D341Med (cell line): ENCODE results near the gene CLTCL1.
"Not testable (repeated sequence)": the region's sequence is repeated elsewhere in the genome, so short reads cannot be mapped to it uniquely, and the experiment has no call there.

Source experiments
- DNase-seq: peaks from one replicate; pipeline ENCODE4 v3.0.0; 2012; ENCODE audit warnings: low spot score

Gene CLTCL1

DNA sequence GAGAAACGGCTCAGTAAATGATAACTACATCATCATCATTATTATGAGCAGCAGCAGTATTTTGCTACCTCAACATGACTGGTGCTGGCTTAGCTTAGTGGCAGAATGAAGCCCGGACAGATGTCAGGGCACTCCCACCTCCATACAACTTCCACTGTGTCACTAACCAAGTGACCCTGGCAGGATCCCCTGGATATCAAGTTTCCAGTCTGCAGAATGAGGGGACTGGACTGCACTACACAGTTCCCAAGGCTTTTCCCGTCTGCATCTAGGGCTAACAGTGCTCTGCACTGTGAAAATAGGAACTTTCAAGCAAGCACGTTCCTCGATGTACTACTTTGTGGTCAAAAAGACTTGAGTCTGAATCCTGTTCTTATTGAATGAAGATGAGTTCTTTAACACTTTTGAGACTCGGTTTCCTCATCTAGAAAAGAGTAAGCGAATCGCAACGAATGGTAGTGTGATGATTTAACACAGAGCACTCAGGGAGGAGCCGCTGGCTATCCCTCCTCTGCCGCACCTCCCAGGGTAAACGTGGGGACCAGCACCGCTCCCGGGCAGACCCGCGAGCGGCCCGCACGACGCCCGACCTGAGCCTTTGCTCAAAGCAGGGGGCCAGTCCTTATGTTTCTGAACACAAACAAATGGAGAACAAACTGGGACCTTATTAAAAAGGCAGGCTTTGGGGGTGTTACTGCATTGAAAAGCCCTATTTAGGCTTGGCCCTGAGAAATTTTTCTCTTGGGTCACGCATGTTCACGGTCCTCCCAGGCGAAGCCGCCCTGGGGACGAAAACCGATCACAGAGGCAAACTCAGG, 910 bp downstream of the CLTCL1 start:
- DNase-seq: no peak

DNA sequence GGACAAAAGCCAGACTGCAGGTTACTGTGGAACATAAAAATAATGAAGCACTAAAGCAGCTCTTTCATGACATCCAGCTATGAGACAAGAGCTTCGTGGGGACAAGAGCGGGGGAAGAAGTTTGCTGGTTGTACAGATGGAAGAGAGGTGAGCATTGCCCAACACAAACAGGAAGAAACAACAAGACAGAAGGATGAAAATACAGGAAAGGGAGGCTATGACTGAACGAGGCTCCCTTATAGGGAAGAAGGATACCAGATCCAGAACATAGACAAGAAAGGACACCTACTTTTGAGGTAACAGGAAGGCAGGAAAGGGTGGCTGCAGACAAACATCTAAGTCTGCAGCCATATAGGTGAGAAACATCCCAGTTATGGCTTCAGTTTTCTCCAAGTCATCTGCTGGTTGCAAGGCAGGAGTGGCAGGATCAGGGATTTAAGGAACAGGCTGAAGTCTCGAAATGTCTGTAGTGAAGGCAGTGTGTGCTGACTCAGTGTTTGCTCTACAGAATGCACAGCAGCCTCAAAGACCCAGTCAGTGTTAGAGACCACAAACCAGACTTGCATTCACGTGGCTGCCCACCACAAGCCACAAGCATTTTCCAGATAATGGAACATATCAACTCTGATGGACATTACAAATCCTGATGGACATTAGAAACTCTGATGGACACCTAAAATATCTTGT, 1.9 kb downstream of the CLTCL1 start:
- DNase-seq: no peak

DNA sequence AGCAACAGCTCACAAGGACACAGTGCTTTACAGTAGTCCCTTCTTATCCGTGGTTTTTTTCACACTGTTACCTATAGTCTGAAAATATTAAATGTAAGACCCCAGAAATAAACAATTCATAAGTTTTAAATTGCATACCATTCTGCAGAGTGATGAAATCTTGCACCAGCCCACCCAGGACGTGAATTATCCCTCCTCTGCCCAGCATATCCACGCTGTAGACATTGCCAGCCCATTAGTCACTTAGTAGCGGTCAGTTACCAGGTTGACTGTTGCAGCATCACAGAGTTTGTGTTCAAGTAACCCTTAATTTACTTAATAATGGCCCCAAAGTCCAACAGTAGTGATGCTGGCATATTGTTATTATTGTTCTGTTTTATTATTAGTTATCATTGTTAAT, 3.6 kb downstream of the CLTCL1 start:
- DNase-seq: no peak

DNA sequence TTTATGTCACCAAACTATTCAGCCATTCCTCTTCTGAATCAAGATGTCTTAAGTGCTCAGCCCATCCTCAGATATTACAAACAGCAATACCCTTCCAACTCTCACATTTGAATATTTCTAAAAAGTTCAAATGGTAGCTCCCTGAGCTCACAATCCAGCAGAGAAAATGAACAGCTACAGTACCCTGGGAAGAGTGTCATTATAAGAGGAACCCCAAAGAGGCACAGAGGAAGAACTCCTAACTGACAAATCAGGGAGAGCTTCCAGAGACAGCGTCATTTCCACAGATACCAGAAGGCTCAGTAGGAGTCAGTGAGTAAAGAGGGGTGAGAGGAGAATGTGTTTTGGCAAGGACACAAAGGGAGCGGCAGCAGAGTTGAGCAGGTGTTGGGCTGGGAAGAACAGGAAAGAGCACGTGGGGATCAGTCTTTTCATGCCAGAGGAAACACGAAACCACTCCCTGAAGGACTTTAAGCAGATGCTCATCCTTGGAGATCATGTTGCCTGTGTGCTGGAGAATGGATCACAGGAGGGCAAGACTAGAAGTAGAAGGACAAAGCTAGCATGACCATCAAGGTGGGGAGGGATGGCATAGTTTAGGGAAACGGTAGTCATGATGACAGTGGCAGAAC, 4.3 kb downstream of the CLTCL1 start:
- DNase-seq: no peak

DNA sequence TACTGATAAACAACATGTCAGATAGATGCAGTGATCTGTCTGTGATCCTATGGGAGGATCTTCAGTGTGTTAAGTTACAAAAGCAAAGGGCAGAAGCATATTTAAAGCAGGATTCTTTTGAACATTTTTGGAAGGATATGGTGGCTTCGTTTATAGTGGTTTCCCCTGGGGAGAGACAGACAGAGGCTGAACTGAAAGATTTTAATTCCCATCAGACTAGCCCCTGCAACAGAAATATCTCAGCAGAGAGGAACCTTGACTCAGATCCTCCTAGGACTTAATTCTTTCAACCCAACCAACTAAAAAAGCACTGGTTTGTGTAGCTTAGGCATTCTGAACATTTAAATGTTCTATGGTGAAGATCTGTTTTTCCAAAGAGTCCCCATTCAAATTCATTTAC, 5.7 kb downstream of the CLTCL1 start:
- DNase-seq: no peak

DNA sequence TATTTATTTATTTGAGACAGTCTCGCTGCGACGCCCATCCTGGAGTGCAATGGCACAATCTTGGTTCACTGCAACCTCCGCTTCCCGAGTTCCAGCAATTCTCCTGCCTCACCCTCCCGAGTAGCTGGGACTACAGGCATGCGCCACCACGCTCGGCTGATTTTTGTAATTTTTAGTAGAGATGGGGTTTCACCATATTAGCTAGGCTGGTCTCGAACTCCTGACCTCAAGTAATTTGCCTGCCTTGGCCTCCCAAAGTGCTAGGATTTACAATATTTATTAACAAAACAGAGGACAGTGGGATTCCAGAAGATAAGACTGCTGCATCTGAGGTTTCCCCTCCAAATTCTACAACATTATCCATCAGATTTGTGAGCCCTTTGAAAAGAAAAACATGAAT, 12.4 kb downstream of the CLTCL1 start:
- not testable (repeated sequence) for DNase-seq

DNA sequence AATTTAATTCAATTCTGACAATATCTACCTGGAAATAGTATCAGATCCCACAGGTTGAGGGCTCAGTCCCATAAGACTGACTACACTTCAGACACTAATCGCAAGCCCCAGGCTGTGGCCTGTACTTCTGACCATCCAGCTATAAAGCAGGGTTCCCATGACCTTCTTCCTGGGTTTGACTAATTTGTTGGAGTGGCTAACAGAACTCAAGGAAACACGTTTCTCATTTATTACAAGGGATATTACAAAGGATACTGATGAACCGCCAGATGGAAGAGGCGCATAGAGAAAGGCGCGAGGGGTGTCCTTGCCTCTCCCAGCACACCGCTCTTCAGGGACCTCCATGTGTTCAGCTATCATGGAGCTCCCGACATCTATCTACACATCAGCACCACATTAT, 13.7 kb downstream of the CLTCL1 start:
- DNase-seq: no peak

DNA sequence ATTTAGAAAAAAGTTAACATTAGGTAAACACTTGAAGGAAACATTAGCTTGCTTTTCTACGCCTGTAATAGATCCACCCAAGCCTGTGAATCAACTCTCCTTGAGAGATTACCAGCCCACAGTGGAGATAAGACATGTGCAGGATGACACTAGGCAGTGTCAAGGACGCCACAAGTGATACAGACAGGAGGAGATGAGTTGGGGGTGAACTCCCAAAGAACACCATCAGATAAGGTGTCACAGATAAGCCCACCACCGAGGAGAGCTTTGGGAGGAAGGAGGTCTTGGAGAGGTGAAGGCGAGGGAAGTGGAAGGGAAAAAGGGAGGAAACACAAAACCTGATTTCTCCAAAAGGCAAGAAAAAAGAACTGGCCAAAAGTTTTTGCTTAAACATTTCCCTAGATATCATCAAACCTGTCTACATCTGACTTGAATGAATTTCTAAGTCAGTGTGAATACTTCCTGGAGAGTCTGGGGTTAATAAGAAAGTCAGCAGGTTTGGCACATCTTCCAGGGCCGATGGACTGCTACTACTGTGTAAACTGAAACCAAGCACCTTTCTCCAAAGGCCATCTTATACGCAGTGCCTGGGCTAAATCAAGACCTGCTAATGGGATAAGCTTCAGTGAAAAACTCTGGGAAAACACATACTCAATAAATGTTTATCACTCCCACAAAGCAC, 15.5 kb downstream of the CLTCL1 start:
- DNase-seq: no peak

DNA sequence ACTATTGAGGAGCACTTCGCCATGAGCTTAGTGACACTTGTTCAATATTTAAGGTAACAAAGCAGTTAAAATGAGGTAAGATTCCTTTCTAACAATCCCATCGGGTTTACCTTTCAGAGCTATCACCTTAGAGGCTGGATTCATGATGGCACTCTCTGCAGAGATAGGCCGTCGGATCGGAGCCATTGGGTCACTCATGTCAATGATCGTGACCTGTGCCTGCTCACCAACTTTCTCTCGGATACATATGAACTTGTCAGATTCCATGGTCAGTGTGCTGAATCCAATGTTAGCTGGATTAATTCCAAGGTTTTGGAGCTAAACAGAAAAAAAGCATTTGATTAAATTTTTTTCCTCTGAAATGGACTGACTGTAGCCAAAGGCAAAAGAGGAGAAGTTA, 16.0 kb downstream of the CLTCL1 start:
- no peak for DNase-seq

DNA sequence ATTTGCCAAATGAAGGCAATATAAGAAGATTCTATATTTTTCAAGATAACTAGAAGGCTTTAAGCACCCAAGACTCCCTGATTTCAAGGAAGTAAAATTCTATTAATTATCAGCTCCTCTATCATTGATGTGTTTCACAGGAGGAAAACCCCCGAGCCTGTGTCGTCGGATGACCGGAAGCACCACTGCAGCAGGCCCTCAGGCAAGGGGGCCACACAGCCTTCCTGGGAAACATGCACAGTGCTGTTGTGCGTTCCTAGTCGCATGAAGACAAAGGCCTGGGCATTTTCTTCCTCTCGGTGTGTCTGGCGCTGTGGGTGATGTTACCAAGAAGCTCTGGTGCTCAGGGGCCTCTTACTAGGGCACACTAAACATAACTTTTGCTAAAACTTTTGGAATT, 16.4 kb downstream of the CLTCL1 start:
- DNase-seq: no peak

DNA sequence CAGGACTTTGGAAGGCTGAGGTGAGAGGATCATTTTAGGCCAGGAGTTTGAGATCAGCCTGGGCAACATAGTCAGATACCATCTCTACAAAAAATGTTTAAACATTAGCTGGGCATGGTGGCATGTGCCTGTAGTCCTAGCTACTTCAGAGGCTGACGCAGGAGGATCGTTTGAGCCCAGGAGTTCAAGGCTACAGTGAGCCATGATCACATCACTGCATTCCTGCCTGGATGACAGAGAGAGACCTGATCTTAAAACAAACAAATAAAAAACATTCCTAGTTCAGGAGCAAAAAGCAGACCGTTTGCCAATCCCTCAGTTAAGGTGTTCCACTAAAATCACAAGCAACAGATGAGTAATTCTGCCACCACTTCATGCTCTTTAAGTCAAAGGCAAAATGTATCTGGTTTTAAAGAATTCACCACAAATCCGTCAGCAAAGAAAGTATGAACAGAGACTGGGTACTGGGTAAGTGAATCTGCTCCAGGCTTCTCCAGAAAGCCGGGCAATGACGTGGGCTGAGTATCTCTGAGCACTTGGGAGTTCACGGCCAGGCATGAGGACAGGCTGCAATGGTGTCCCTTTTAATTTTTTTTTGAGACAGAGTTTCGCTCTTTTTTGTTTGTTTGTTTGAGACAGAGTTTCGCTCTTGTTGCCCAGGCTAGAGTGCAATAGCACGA, 19.5 kb downstream of the CLTCL1 start:
- no peak for DNase-seq

DNA sequence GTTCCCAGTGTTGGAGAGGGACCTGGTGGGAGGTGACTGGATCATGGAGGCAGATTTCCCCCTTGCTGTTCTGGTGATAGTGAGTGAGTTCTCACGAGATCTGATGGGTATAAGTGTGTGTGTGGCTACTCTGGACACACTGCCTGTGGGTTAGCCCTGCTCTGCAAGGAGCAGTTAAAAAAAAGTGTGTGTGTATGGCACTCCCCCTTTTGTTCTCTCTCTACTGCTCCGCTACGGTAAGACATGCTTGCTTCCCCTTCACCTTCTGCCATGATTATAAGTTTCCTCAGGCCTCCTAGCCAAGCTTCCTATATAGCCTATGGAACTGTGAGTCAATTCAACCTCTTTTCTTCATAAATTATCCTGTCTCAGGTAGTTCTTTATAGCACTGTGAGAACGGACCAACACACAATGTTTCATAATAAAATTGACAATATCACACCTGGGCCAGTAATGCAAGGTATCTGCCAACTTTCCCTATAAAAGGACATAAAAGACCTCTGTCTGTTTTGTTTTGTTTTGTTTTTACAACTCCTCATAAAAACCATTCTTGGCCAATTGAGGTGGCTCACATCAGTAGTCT, 20.2 kb downstream of the CLTCL1 start:
- no peak for DNase-seq

DNA sequence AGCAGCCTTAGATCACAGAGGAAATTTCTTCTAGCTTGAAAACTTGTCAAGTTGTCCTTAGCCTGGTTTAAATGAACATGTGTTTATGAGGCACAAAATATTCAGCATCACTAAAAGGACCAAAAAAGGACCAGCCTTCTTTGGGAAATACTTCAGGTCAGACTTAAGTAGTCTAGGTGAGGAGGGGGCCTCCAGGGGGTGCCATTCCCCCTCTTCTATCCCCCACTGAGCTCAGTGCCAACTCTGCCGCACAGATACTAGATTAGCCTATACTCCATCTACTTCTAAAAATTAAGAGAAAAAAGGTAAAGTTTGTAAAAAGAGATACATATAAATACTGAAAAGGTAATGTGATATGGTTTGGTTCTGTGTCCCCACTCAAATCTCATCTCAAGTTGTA, 20.6 kb downstream of the CLTCL1 start:
- no peak for DNase-seq

DNA sequence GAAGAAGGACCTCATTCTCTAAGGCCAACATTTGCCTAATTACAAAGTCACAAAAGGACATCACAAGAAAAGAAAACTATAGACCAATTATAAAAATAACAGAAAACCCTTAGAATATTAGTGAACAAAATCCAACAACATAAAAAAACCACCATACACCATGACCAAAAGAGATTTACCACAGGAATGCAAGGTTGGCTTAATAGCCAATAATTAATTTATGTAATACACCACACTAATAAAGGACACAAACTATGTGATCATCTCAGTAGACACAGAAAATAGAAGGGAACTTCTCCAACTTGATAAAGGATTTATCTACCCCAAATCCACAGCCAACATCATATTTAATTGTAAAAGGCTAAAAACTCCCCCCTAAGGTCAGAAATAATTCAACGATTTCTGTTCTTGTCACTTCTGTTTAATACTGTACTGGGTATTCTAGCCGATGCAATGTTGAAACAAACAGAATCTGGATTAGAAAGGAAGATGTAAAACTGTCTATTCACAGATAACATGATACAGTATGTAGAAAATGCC, 24.9 kb downstream of the CLTCL1 start:
- no peak for DNase-seq

DNA sequence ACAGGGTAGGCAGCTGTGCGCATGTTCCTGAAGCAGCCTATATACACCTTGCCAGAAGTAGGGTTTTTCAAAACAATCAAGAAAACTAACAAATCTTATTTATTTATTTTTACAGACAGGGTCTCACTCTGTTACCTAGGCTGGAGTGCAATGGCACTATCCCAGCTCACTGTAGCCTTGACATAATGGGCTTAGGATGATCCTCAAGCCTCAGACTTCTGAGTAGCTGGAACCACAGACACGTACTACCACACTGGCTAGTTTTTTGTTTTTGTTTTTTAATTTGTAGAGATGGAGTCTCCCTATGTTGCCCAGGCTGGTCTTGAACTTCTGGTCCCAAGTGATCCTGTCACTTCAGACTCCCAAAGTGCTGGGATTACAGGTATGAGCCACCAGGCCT, 25.7 kb downstream of the CLTCL1 start:
- no peak for DNase-seq

DNA sequence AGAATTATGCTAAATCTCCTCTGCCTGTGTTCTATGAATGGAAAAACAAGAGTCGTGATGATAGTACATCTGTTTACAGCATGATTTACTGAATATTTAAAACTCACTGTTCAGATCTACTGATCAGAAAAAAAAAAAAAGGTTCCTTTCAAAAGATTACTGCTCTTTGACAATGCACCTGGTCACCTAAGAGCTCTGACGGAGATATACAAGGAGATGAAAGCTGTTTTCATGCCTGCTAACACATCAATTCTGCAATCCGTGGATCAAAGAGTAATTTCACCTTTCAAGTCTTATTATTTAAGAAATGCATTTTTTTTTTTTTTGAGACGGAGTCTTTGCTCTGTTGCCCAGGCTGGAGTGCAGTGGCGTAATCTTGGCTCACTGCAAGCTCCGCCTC, 30.7 kb downstream of the CLTCL1 start:
- DNase-seq: no peak

DNA sequence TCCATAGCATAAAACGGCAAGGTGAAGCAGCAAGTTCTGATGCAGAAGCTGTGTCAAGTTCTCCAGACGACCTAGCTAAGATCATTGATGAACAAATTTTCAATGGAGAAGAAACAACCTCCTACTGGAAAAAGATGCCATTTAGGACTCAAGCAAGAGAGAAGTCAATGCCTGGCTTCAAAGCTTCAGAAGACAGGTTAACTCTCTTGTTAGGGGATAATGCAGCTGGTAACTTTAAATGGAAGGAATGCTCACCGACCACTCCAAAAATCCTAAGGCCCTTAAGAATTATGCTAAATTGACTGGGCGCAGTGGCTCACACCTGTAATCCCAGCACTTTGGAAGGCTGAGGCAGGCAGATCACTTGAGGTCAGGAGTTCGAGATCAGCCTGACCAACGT, 31.3 kb downstream of the CLTCL1 start:
- no peak for DNase-seq

DNA sequence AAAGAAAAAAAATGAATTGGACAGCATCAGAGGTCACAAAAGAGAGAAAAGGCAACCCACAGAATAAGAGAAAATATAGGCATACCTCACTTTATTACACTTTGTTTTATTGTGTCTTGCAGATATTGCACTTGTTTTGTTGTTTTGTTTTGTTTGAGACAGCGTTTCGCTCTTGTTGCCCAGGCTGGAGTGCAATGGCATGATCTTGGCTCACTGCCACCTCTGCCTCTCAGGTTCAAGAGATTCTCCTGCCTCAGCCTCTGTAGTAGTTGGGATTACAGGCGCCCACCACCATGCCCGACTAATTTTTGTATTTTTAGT, 32.6 kb downstream of the CLTCL1 start:
- not testable (repeated sequence) for DNase-seq

DNA sequence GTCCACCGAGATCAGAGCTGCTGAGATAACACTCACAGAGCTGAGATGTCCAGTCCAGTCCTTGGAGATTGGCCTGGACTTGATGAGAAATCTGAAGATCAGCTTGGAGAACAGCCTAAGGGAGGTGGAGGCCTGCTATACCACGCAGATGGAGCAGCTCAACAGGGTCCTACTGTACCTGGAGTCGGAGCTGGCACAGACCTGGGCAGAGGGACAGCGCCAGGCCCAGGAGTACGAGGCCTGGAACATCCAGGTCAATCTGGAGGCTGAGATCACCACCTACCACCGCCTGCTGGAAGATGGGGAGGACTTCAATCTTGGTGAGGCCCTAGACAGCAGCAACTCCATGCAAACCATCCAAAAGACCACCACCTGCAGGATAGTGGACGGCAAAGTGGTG, 33.1 kb downstream of the CLTCL1 start:
- DNase-seq: no peak

DNA sequence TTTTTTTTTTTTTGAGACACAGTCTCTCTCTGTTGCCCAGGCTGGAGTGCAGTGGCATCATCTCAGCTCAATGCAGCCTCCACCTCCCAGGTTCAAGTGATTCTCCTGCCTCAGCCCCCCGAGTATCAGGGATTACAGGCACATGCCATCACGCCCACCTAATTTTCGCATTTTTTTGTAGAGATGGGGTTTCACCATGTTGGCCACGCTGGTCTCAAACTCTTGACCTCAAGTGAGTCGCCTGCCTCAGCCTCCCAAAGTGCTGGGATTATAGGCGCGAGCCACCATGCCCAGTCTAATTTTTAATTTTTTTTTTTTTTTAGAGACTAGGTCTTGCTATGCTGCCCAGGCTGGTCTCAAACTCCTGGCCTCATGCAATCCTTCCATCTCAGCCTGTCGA, 35.2 kb downstream of the CLTCL1 start:
- DNase-seq: not testable (repeated sequence)

DNA sequence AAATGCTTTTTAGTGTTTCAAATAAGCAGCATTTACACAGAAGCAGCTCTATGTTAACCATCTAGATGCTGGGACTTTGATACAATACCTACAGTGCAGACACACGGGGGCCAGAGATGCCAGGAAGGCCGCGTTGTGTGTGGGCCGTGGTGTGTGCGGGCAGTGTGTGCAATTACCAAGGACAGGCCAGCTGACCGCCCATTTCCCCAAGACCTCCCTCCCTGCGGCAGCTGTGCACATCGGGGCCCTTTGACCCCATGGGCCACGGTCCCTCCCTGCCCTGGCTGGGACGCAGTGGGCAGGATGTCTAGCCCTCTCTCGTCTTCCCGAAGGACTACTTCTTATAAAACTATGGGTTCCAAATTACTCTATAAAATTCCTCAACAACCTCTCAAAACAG, 38.4 kb downstream of the CLTCL1 start:
- DNase-seq: no peak
